NB4 (cell line): ENCODE results near the gene OBP2A.

Source experiments
- DNase-seq: peaks from one replicate; pipeline ENCODE4 v3.0.0; 2010; ENCODE audit warnings: low read depth
- H3K4me3 ChIP-seq: one replicate; pipeline ENCODE4 v1.5.1; 2011; ENCODE audit warnings: mild to moderate bottlenecking, low read depth, low read length, moderate library complexity
- MYC ChIP-seq: IDR thresholded peaks from 2 replicates; pipeline ENCODE4 v1.6.1; 2011; ENCODE audit warnings: low read depth, low read length
- POLR2A ChIP-seq: IDR thresholded peaks from 2 replicates; pipeline ENCODE4 v1.6.1; 2011; ENCODE audit warnings: mild to moderate bottlenecking; ENCODE audit not compliant: insufficient read length; ENCODE audit errors: extremely low read depth
- TF ChIP-seq, protein P1 (sequence below): IDR thresholded peaks from one replicate; pipeline ENCODE4 v1.5.1; 2012; ENCODE audit warnings: low read depth, low read length
- TF ChIP-seq, protein P2 (sequence below): IDR thresholded peaks from 2 replicates; pipeline ENCODE4 v1.6.1; 2011; ENCODE audit warnings: low read depth, low read length

The OBP2A gene

DNA sequence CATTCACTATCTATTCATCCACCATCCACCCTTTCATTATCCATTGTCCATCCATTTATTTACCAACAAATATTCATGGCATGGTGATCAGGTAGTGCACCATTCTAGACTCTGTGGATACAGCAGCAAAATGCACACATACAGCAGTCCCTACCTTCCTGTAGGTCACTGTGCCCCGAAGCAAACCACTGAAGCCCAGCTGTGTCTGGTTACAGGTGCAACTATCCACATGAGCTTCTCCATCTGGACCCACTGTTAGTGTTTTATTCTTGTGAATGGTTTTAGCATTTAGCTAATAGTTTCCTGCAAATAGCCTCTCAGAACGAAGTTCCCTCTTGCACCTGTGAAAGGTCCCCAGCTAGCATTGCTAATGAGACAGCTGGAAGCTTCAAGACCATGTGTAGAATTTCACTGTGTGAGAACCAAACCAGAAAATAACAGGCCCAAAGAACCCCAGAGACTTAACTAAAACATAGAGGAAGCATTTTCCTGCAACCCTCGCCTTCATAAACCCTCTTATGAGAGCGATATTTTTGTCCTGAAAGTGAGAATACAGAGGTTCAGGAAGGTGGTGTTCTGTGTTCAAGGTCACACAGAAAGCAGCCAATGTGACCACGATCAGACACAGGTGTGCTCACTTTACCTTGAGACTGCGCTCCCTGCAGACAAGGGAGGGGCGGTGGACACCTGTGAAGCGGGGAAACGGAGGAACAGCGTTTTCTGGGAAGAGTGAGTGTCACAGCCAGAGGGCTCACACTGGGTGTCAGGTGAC lies 34.1 kb downstream of the OBP2A start:
- TF ChIP-seq, protein P1, sequence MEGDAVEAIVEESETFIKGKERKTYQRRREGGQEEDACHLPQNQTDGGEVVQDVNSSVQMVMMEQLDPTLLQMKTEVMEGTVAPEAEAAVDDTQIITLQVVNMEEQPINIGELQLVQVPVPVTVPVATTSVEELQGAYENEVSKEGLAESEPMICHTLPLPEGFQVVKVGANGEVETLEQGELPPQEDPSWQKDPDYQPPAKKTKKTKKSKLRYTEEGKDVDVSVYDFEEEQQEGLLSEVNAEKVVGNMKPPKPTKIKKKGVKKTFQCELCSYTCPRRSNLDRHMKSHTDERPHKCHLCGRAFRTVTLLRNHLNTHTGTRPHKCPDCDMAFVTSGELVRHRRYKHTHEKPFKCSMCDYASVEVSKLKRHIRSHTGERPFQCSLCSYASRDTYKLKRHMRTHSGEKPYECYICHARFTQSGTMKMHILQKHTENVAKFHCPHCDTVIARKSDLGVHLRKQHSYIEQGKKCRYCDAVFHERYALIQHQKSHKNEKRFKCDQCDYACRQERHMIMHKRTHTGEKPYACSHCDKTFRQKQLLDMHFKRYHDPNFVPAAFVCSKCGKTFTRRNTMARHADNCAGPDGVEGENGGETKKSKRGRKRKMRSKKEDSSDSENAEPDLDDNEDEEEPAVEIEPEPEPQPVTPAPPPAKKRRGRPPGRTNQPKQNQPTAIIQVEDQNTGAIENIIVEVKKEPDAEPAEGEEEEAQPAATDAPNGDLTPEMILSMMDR, result no peak
- TF ChIP-seq MYC, result no peak
- TF ChIP-seq, protein P2, sequence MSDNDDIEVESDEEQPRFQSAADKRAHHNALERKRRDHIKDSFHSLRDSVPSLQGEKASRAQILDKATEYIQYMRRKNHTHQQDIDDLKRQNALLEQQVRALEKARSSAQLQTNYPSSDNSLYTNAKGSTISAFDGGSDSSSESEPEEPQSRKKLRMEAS, result no peak
- no peak for TF ChIP-seq POLR2A
- no peak overlapping the region for H3K4me3 ChIP-seq
- no peak for DNase-seq

DNA sequence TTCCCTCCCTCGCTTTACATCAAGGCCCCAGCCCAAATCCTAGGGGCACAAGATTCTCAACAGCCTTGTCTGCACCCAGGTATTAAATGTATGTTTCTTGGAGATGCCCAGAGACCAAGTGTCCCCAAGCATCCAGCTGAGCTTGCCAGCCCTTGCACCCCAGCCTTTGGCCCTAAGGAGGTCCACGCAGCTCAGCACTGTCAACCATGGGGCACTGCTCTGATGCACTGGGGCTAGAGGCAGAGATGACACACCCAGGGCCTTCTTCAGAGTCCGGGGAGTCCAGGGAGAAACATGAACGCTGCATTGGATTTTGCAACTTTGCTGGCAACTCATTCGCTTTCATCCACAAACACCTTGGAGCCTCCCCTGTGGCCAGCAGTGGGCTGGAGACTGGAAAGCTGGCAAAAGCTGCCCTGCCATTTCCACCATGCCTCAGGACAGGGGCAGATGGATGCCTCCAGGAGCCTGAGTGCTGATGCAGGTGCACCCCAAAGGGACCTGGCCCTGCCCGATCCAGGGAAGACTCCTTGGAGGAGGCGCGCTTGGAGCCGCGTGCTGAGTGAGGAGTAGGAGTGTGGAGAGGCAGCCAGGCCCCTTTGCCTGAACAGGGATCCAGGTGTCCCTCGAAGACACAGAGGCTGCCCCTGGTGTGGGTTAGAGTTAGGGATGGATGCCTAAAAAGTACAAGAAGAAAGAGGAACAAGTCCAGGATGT lies 34.9 kb downstream of the OBP2A start:
- TF ChIP-seq, protein P2, result no peak
- TF ChIP-seq MYC (no peak), POLR2A (no peak)
- TF ChIP-seq, protein P1, result no peak
- H3K4me3 ChIP-seq, result no peak overlapping the region
- no peak for DNase-seq

DNA sequence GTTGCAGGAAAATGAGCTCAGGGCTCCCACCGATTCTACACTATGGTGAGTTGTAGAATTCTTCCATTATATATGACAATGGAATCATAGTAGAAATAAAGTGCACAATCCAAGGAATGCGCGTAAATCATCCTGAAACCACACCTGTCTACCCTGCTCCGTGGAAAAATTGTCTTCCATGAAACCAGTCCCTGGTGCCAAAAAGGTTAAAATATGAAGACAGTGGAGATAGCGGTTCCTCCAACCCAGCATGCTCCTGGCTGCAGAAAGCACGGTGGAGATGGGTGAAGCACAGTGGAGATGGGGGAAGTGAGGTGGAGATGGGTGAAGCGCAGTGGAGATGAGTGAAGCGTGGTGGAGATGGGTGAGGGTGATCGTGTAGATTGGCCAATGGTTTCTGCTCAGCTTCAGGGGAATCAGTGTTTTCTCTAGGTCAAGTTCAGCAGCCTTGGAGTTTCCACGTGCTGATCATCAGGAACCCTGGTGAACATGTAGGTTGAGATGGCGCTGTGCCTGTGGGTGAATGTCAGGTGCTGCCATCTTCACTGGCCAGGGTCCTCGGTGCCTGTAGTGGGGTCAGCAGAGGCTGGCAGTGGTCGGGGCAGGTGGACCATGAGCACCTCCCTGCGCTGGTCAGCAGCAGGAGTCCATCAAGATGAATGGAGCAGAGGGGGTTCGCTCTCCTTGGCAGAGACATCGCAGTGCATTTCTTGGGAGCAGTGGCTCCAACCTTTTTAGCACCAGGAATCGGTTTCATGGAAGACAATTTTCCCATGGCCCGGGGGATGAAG lies 35.9 kb downstream of the OBP2A start:
- H3K4me3 ChIP-seq, result no peak overlapping the region
- no peak for DNase-seq
- TF ChIP-seq, protein P1, result no peak
- TF ChIP-seq, protein P2, result no peak
- no peak for TF ChIP-seq POLR2A

DNA sequence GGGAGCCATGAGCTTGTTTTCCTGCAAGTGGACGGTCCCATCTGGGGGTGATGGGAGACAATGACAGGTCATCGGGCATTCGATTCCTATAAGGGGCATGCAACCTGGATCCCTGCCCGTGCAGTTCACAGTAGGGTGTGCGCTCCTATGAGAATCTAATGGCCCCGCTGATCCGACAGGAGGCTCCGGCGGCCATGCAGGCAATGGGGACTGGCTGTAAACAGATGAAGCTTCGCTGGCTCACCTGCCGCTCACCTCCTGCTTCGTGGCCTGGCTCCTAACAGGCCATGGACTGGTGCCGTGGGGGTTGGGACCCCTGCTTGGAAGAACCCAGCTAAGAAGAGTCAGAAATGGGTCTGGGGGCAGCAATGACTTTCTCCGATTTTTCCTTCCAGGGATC lies 36.6 kb downstream of the OBP2A start:
- no peak for DNase-seq
- TF ChIP-seq, protein P2, result no peak
- TF ChIP-seq, protein P1, result no peak
- no peak for TF ChIP-seq MYC
- TF ChIP-seq POLR2A, result no peak
- no peak overlapping the region for H3K4me3 ChIP-seq

DNA sequence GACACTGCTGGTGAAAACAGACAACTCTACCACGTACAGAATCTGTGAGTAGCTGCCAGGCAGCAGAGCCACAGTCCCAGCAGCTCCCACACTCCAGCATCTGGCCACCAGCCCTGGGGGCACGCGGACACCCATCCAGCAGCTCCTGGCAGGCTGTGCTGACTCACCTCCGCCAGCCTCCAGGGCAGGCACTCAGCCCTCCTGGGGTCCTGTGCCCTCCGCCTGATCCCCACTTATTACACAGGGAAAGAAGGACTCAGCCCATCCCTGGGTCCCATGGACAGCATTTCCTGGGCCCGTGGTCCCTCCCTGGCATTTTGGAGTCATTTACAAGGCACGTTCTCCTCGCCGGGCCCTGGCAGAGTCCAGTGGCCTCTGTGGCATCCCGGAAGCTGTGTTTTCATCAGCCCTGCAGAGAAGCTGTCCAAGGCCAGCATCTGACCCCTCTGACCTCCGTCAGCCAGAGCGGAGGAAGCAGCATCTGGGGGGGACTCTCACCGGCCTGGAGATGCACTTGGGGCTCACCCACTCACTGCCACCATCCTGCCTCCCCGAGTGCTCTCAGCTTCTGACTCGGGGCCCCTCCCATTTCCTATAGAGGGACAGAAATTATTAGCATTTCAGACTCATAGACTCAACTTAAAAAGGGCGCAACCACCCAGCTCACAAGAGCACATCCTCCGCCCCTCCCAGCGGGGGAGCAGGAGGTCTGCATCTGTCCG lies 37.2 kb downstream of the OBP2A start:
- no peak overlapping the region for H3K4me3 ChIP-seq
- DNase-seq, result no peak
- TF ChIP-seq, protein P2, result no peak
- TF ChIP-seq, protein P1, result no peak
- TF ChIP-seq MYC, result no peak
- no peak for TF ChIP-seq POLR2A
